HPDE6-E6E7 (cell line): ENCODE data around the gene UTS2R.
"Not testable (repeated sequence)": the region's sequence is repeated elsewhere in the genome, so short reads cannot be mapped to it uniquely, and the experiment has no call there.

Source experiments
- DNase-seq: peaks from one replicate; pipeline ENCODE4 v3.0.0; 2011; ENCODE audit warnings: missing footprints; ENCODE audit errors: extremely low spot score

Gene UTS2R

GRCh38 chr17:82334204-82334621 is 37.4 kb upstream of the UTS2R start:
- DNase-seq = no peak

GRCh38 chr17:82334622-82335394 is 36.8 kb upstream of the UTS2R start:
- DNase-seq = no peak

- DNase-seq = peak; percentile 86
Measured at GRCh38 chr17:82338858-82339633, 32.5 kb upstream of the UTS2R start.

- no peak for DNase-seq
Measured at GRCh38 chr17:82339634-82340580, 31.7 kb upstream of the UTS2R start.

- DNase-seq = no peak
Measured at GRCh38 chr17:82342361-82343079, 29.0 kb upstream of the UTS2R start.

GRCh38 chr17:82343560-82343959 is 28.0 kb upstream of the UTS2R start:
- no peak for DNase-seq

- no peak for DNase-seq
Measured at GRCh38 chr17:82344175-82344907, 27.2 kb upstream of the UTS2R start.

- DNase-seq = no peak
Measured at GRCh38 chr17:82345151-82345976, 26.2 kb upstream of the UTS2R start.

- DNase-seq = no peak
Measured at GRCh38 chr17:82346342-82347300, 24.9 kb upstream of the UTS2R start.

- DNase-seq = not testable (repeated sequence)
Measured at GRCh38 chr17:82347994-82348393, 23.6 kb upstream of the UTS2R start.

GRCh38 chr17:82348434-82348833 is 23.1 kb upstream of the UTS2R start:
- DNase-seq = no peak

- no peak for DNase-seq
Measured at GRCh38 chr17:82348866-82349265, 22.7 kb upstream of the UTS2R start.

- no peak for DNase-seq
Measured at GRCh38 chr17:82349287-82349701, 22.3 kb upstream of the UTS2R start.

- no peak for DNase-seq
Measured at GRCh38 chr17:82350182-82351030, 21.2 kb upstream of the UTS2R start.

GRCh38 chr17:82351254-82351712 is 20.3 kb upstream of the UTS2R start:
- DNase-seq = no peak

GRCh38 chr17:82351713-82352488 is 19.7 kb upstream of the UTS2R start:
- DNase-seq = no peak

GRCh38 chr17:82353484-82353883 is 18.1 kb upstream of the UTS2R start:
- DNase-seq = no peak
